ENCODE measurements around the gene MAGEE1. TPM values are rescaled to one million over a fixed set of nuclear protein-coding genes. Genes with fewer than 3 reads are reported as not detected.

The MAGEE1 gene
- 4.5 TPM for total RNA-seq

- Histone ChIP-seq H3K27ac (peak within 1 kb of the TSS; percentile 53 to 56), H3K4me3 (peak within 1 kb of the TSS; percentile 65 to 88), H3K36me3 (no peaks in the 10 kb centered on the region), H3K27me3 (no peaks in the 10 kb centered on the region), H3K9me3 (no peaks in the 10 kb centered on the region), H3K4me1 (no peaks in the 10 kb centered on the region)
- peak; percentile 44 to 84 for DNase-seq (ENCODE audit: low spot score in 2 of 2)
- intact Hi-C loops (cut with DNase I), result loop anchor here (10.0 kb wide), 2 partner anchors 1467 to 1677 kb away; partner anchors contain the start of genes COX7B, MAGT1 and PGK1
- TF ChIP-seq CTCF (IDR thresholded peaks at IDR 0.05), result no peak
Observed at GRCh38 chrX:76427560-76428242, at the start of gene MAGEE1. Gene MAGEE1 (plus strand): TSS chrX:76427710. CDS start chrX:76427931, 221 bp downstream.

GRCh38 chrX:76398970-76399369 lies 28.5 kb upstream of the MAGEE1 start:
- Histone ChIP-seq H3K27ac (no peak overlapping the region), H3K4me1 (no peaks in the 10 kb centered on the region), H3K27me3 (no peaks in the 10 kb centered on the region), H3K9me3 (no peaks in the 10 kb centered on the region), H3K36me3 (no peaks in the 10 kb centered on the region), H3K4me3 (no peak overlapping the region)
- TF ChIP-seq CTCF (IDR thresholded peaks at IDR 0.05), result no peak
- intact Hi-C loops (cut with DNase I), result no loop called here
- DNase-seq (ENCODE audit: low spot score in 2 of 2), result no peak

GRCh38 chrX:76407795-76408194 lies 19.7 kb upstream of the MAGEE1 start:
- Histone ChIP-seq H3K27ac (no peak overlapping the region), H3K27me3 (no peaks in the 10 kb centered on the region), H3K9me3 (no peaks in the 10 kb centered on the region), H3K4me3 (no peak overlapping the region), H3K36me3 (no peaks in the 10 kb centered on the region), H3K4me1 (no peaks in the 10 kb centered on the region)
- intact Hi-C loops (cut with DNase I), result no loop called here
- no peak for DNase-seq (ENCODE audit: low spot score in 2 of 2)
- TF ChIP-seq CTCF (IDR thresholded peaks at IDR 0.05), result no peak

GRCh38 chrX:76420237-76420636 lies 7.3 kb upstream of the MAGEE1 start:
- TF ChIP-seq CTCF (IDR thresholded peaks at IDR 0.05), result no peak
- intact Hi-C loops (cut with DNase I), result loop anchor here (10.0 kb wide), 2 partner anchors 1475 to 1685 kb away; partner anchors contain the start of genes COX7B, MAGT1 and PGK1
- H3K27me3 ChIP-seq, result no peaks in the 10 kb centered on the region
- H3K9me3 ChIP-seq, result no peaks in the 10 kb centered on the region
- H3K4me1 ChIP-seq, result no peaks in the 10 kb centered on the region
- no peaks in the 10 kb centered on the region for H3K36me3 ChIP-seq
- no peak overlapping the region for H3K4me3 ChIP-seq
- no peak for DNase-seq (ENCODE audit: low spot score in 2 of 2)
- no peak overlapping the region for H3K27ac ChIP-seq

GRCh38 chrX:76428243-76429130 lies 977 bp downstream of the MAGEE1 start:
- Histone ChIP-seq H3K4me3 (peak overlapping the region; percentile 65 to 88), H3K27ac (peak overlapping the region; percentile 53 to 56), H3K36me3 (no peaks in the 10 kb centered on the region), H3K4me1 (no peaks in the 10 kb centered on the region), H3K9me3 (no peaks in the 10 kb centered on the region), H3K27me3 (no peaks in the 10 kb centered on the region)
- TF ChIP-seq CTCF (IDR thresholded peaks at IDR 0.05), result no peak
- peak in 1 of 2 donors; percentile 62 for DNase-seq (ENCODE audit: low spot score in 2 of 2)
- intact Hi-C loops (cut with DNase I), result loop anchor here (10.0 kb wide), 2 partner anchors 1466 to 1676 kb away; partner anchors contain the start of genes COX7B, MAGT1 and PGK1

Measured in ascending aorta (tissue), 2 donors.